ENCODE results near the gene TNFRSF12A. TPM values are rescaled to one million over a fixed set of nuclear protein-coding genes. Genes with fewer than 3 reads are reported as not detected.

Gene TNFRSF12A
- total RNA-seq, 1 donor from 2014 or later, result 44.6 TPM

DNA sequence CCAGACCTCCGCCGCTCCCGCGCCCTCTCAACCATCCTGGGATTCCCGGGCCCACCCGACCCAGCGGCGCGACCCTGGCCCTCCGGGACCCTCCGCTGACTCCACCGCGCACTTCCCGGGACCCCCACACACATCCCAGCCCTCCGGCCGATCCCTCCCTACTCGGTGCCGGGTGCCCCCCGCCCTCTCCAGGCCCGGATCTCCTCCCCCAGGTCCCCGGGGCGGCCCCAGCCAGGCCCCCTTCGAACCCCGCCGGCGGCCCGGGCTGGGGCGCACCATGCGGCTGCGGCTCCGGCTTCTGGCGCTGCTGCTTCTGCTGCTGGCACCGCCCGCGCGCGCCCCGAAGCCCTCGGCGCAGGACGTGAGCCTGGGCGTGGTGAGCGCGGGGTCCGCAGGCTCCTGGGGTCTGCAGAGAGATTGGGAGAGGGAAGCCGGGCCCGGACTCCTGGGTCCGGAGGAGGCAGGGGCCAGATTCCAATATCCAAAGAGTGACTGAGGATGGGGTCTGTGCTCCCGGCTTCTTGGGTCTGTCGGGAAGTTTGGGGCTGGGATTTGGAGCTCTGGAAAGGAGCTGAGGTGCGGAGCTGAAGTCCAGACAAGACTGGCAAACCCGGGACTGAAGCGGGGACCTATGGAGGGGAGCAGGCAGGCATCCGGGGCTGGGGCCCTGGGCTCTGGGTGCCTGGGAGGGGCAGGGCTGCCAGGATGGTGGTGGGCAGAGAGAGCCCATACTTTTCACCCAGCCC is 26.6 kb downstream of the TNFRSF12A start:
- no peak for DNase-seq (ENCODE audit: low spot score in 2 of 2, unreplicated experiment in 2 of 2)
- H3K27me3 Mint-ChIP-seq (ENCODE audit: low read depth), result peaks cover 93% of the 10 kb centered on the region
- no peak overlapping the region for H3K27ac Mint-ChIP-seq
- peaks cover 7% of the 10 kb centered on the region for H3K4me1 Mint-ChIP-seq
- no peaks in the 10 kb centered on the region for H3K36me3 Mint-ChIP-seq
- TF ChIP-seq, protein P1, sequence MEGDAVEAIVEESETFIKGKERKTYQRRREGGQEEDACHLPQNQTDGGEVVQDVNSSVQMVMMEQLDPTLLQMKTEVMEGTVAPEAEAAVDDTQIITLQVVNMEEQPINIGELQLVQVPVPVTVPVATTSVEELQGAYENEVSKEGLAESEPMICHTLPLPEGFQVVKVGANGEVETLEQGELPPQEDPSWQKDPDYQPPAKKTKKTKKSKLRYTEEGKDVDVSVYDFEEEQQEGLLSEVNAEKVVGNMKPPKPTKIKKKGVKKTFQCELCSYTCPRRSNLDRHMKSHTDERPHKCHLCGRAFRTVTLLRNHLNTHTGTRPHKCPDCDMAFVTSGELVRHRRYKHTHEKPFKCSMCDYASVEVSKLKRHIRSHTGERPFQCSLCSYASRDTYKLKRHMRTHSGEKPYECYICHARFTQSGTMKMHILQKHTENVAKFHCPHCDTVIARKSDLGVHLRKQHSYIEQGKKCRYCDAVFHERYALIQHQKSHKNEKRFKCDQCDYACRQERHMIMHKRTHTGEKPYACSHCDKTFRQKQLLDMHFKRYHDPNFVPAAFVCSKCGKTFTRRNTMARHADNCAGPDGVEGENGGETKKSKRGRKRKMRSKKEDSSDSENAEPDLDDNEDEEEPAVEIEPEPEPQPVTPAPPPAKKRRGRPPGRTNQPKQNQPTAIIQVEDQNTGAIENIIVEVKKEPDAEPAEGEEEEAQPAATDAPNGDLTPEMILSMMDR (IDR thresholded peaks at IDR 0.05; ENCODE audit: unreplicated experiment), result no peak
- H3K4me3 Mint-ChIP-seq, result peak overlapping the region; percentile 43
- H3K9me3 Mint-ChIP-seq, result no peaks in the 10 kb centered on the region

DNA sequence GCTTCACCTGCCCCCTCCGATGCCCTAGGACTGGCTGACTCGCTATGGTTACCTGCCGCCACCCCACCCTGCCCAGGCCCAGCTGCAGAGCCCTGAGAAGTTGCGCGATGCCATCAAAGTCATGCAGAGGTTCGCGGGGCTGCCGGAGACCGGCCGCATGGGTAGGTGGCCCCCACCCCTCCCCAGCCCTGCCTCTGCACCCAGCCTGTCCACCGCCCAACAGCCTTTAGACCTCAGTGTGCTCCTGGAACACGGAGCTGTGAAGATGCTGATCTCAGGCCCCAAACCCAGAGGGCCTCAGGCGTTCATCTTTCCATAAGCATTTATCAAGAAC is 27.2 kb downstream of the TNFRSF12A start:
- no peaks in the 10 kb centered on the region for H3K36me3 Mint-ChIP-seq
- H3K27ac Mint-ChIP-seq, result no peak overlapping the region
- H3K4me1 Mint-ChIP-seq, result peaks cover 7% of the 10 kb centered on the region
- TF ChIP-seq, protein P1 (IDR thresholded peaks at IDR 0.05; ENCODE audit: unreplicated experiment), result no peak
- peaks cover 91% of the 10 kb centered on the region for H3K27me3 Mint-ChIP-seq (ENCODE audit: low read depth)
- no peak for DNase-seq (ENCODE audit: low spot score in 2 of 2, unreplicated experiment in 2 of 2)
- peak overlapping the region; percentile 43 for H3K4me3 Mint-ChIP-seq
- H3K9me3 Mint-ChIP-seq, result no peaks in the 10 kb centered on the region

DNA sequence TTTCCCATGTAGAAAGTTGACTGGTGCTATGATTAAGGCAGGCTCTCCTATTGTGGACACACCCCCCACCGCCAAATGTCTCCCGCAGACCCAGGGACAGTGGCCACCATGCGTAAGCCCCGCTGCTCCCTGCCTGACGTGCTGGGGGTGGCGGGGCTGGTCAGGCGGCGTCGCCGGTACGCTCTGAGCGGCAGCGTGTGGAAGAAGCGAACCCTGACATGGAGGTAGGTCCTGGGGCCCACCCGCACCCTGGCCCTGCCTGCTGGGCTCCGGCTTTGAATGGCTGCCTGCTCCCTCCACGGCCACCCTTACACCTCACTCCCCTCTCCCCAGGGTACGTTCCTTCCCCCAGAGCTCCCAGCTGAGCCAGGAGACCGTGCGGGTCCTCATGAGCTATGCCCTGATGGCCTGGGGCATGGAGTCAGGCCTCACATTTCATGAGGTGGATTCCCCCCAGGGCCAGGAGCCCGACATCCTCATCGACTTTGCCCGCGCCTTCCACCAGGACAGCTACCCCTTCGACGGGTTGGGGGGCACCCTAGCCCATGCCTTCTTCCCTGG is 29.8 kb downstream of the TNFRSF12A start:
- H3K36me3 Mint-ChIP-seq, result peaks cover 6% of the 10 kb centered on the region
- H3K4me3 Mint-ChIP-seq, result no peak overlapping the region
- DNase-seq (ENCODE audit: low spot score in 2 of 2, unreplicated experiment in 2 of 2), result no peak
- H3K27me3 Mint-ChIP-seq (ENCODE audit: low read depth), result peaks cover 65% of the 10 kb centered on the region
- peaks cover 6% of the 10 kb centered on the region for H3K4me1 Mint-ChIP-seq
- no peak overlapping the region for H3K27ac Mint-ChIP-seq
- no peaks in the 10 kb centered on the region for H3K9me3 Mint-ChIP-seq
- TF ChIP-seq, protein P1 (IDR thresholded peaks at IDR 0.05; ENCODE audit: unreplicated experiment), result no peak

DNA sequence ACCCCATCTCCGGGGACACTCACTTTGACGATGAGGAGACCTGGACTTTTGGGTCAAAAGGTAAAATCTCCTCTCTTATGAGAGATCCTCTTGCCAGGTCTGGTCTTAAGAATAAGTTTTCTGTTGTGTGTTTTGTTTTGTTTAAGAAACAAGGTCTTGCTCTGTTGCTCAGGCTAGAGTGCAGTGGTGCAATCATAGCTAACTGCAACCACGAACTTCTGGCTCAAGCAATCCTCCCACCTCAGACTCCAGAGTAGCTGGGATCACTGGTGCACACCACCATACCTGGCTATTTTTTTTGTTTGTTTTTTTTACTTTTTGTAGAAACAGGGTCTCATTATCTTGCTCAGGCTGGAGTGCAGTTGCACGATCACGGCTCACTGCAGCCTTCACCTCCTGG is 30.3 kb downstream of the TNFRSF12A start:
- TF ChIP-seq, protein P1 (IDR thresholded peaks at IDR 0.05; ENCODE audit: unreplicated experiment), result no peak
- Mint-ChIP-seq H3K27ac (no peak overlapping the region), H3K4me3 (no peak overlapping the region), H3K27me3 (ENCODE audit: low read depth) (peaks cover 60% of the 10 kb centered on the region), H3K36me3 (peaks cover 6% of the 10 kb centered on the region), H3K9me3 (no peaks in the 10 kb centered on the region), H3K4me1 (peaks cover 3% of the 10 kb centered on the region)
- no peak for DNase-seq (ENCODE audit: low spot score in 2 of 2, unreplicated experiment in 2 of 2)

DNA sequence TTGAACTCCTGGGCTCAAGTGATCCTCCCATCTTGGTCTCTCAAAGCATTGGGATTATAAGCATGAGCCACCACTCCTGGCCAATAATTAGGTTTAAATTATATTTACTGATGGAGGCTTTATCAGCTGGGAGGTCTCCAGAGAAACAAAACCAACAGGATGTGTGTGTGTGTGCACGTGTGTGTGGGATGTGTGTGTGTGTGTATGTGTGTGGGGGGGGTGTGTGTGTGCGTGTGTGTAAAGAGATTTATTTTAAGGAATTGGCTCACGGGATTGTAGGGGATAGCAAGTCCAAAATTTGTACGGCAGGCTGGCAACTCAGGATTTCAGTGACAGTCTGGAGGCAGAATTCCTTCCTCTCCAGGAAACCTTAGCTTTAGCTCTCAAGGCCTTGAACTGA is 30.8 kb downstream of the TNFRSF12A start:
- no peak for DNase-seq (ENCODE audit: low spot score in 2 of 2, unreplicated experiment in 2 of 2)
- TF ChIP-seq, protein P1 (IDR thresholded peaks at IDR 0.05; ENCODE audit: unreplicated experiment), result no peak
- Mint-ChIP-seq H3K27me3 (ENCODE audit: low read depth) (peaks cover 54% of the 10 kb centered on the region), H3K27ac (no peak overlapping the region), H3K9me3 (no peaks in the 10 kb centered on the region), H3K36me3 (peaks cover 6% of the 10 kb centered on the region), H3K4me1 (peaks cover 3% of the 10 kb centered on the region), H3K4me3 (no peak overlapping the region)

Measured in mesothelial cell of epicardium (in vitro differentiated cells).